ELR (cell line): ENCODE results near the gene CSRP1.
A peak's percentile ranks its signal among the peaks of the same experiment; 100 is the strongest.
"Not testable (repeated sequence)": the region's sequence is repeated elsewhere in the genome, so short reads cannot be mapped to it uniquely, and the experiment has no call there.

Source experiments
- DNase-seq: peaks from one replicate; pipeline ENCODE4 v3.0.0-alpha.2; 2015; ENCODE audit warnings: low read depth

CSRP1 gene

DNA sequence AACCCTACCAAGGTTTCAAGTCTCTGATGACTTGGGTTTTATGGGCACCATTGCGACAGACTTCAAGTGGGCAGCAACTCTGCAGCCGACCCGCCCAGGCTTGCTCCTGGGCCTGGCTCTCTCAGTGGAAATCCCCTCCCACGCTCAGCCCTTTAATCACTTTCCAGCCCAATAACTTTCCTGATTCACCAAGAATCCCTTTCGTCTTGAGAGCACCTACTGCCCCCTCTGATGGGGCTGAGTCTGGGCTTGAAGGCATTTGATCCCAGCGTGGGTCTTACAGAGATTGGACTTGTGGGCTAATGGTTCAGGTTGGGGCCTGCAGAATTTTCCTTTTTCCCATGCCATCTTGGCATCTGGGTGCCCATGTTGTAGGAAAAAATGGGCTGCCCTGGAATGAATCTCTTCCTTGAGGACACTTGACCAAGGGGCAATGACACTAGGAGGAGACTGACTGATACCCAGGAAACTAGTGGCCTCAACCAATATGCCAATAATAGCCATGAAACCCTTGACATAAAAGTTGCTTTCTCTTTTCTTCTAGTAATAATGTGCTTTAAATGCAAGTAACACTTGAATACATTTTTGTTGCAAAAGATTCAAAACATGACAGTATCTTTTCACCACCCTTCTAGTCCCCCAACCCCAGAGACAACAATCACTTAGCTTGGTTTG lies 30.1 kb downstream of the CSRP1 start:
- no peak for DNase-seq

- no peak for DNase-seq
Measured at GRCh38 chr1:201475915-201476669, 30.8 kb downstream of the CSRP1 start.

- peak; percentile 48 for DNase-seq
Measured at GRCh38 chr1:201475130-201475529, 31.8 kb downstream of the CSRP1 start.

- DNase-seq = no peak
Measured at GRCh38 chr1:201473296-201473695, 33.6 kb downstream of the CSRP1 start.

GRCh38 chr1:201472321-201472720 lies 34.6 kb downstream of the CSRP1 start:
- DNase-seq = not testable (repeated sequence)

DNA sequence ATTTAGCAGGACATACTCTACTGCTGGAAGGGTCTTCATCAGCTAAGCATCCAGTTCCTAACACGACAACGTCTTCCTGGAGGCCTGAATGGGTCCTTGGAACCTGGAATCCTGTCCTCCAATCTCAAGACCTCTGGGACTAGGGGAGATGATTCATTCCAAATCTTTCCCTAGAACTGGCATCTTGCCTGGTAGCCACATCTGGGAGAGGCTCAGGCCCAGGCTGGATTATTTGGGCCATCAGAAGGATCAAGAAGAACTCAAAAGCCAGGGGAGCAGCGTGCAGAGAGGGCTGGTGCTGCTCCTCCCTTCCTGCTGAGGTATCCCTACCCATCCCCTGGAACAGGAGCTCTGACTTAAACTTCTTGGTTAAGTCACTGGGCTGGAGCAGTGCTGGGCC lies 35.2 kb downstream of the CSRP1 start:
- DNase-seq = peak; percentile 55

- DNase-seq = no peak
Measured at GRCh38 chr1:201470581-201470980, 36.3 kb downstream of the CSRP1 start.

DNA sequence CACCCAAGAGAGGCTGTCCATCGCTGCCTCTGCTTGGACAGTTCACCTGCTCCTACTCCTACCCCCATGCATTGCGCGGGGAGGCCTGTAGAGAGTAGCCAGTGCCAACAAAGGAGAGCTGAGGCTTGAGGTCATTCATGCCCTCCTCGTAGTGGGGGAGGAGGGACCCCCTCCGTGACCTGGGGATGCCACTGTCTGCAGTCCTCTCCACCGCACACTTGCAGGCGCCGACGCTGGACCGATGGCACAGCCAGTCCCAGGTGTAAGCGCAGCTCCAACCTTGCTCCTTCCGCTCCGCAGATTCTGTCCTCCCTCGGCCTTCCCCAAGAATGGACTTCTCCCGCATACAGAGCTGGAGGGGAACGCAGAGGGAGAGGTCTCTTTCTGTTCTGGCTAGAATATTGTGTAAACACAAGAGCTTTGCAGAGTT lies 37.3 kb downstream of the CSRP1 start:
- DNase-seq = no peak

DNA sequence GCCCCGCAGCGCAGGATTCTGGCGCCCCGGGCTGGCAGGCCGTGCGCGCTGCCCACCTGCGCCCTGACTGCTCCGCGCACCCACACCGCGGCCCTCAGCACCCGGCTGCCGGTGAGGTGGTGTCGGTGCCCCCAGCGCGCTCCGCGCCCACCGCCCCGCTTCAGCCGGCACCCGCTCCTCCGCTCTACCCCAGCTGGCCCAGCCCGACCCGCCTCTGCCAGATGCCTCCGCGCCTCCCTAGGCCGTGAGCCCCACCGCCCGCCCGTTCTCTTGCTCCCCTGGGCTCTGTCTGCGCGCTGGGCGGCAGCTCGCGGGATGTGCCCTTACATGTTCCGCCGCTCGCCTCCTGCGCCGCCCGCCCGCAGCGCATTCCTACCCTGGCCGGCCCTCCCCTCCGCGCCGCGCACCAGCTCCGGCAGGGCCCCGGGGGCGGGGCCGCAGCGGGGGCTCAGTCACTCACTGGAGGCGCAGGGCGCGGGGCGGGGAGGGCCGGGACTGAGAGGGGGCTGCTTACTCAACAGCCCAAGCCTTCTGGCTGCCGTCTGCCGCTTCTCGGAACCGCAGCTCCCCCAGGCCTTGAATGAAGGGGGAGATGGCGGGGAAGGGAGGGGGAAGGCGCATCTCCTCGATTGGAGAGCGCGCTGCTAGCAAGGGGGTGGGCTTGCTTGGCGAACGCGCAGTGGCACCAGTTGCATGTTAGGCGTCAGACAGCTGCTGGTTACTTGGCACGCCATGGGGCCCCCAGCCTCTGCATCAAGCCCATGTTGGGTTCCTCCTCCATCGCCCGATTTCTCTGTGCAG lies 37.9 kb downstream of the CSRP1 start, which contains the start of gene PHLDA3:
Gene PHLDA3, minus strand, starts transcription at position 345 of the 801 bp plus-strand sequence. CDS start 402 bp downstream, outside the sequence.
- peak; percentile 86 for DNase-seq

- DNase-seq = peak; percentile 62
Measured at GRCh38 chr1:201468501-201468843, 38.5 kb downstream of the CSRP1 start.

DNA sequence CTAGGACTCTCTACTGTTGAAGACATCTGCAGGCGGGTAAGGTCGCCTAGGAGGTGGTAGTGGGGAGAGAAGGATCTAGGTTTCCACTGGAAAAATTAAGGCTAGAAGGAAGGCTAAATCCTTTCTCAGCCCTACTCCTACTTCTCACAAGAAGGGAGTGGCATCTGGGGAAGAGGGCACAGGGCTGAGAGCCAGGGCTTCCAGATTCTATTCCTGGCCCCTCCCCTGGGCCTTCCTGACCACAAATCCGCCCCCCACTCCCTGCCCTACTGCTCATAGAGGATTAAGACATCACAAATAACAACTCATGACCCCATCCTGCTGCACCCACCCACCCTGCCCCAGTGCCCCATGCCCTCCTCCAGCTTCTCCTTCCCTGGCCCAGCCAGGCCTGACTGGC lies 40.4 kb downstream of the CSRP1 start:
- no peak for DNase-seq

- DNase-seq = no peak
Measured at GRCh38 chr1:201465698-201466290, 41.1 kb downstream of the CSRP1 start.

GRCh38 chr1:201463071-201463552 lies 43.8 kb downstream of the CSRP1 start:
- peak; percentile 56 for DNase-seq

GRCh38 chr1:201461645-201462441 lies 45.1 kb downstream of the CSRP1 start:
- peak; percentile 97 for DNase-seq

GRCh38 chr1:201460814-201461644 lies 45.9 kb downstream of the CSRP1 start:
- peak; percentile 98 for DNase-seq

GRCh38 chr1:201459775-201460174 lies 47.1 kb downstream of the CSRP1 start:
- DNase-seq = no peak

- no peak for DNase-seq
Measured at GRCh38 chr1:201459052-201459451, 47.9 kb downstream of the CSRP1 start.

DNA sequence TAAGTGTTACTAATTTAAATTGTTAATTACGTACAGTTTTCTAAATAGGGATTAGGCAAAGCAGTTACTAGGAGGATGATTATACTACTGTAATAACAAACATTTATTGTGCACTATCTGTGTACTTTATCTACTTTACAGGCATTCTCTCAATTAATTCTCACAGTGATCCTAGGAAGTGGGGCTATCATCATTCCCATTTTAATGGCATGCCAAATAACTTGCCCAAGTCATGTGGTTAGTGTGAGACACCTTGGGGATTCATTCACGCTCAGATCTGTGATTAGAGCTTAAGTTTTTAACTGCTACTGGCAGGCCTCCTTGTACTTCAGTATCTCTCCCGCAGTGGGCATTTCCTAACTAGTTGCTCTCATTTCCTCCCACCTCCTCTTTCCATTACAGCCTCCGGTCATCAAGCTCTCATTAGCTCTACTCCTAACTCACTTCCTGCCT lies 49.4 kb downstream of the CSRP1 start:
- DNase-seq = peak; percentile 34

GRCh38 chr1:201456499-201457309 lies 50.2 kb downstream of the CSRP1 start:
- DNase-seq = peak; percentile 98
